ENCODE results near the gene PIGT.
"Not testable (repeated sequence)": the region's sequence is repeated elsewhere in the genome, so short reads cannot be mapped to it uniquely, and the experiment has no call there.

Gene PIGT

GRCh38 chr20:45467172-45467571 is 51.2 kb downstream of the PIGT start:
- DNase-seq = no peak

- DNase-seq = no peak
Observed at GRCh38 chr20:45467861-45468260, 51.9 kb downstream of the PIGT start.

GRCh38 chr20:45469336-45470261 is 53.7 kb downstream of the PIGT start, which contains the start of gene WFDC2:
WFDC2 (plus strand) TSS chr20:45469753; CDS start chr20:45469782, 29 bp downstream.
- DNase-seq = no peak

- DNase-seq = no peak
Observed at GRCh38 chr20:45470262-45470931, 54.5 kb downstream of the PIGT start.

GRCh38 chr20:45470937-45471336 is 55.0 kb downstream of the PIGT start:
- no peak for DNase-seq

- not testable (repeated sequence) for DNase-seq
Observed at GRCh38 chr20:45472286-45472685, 56.3 kb downstream of the PIGT start.

Data from CD4-positive, alpha-beta T cell treated with Interferon gamma for 1 hour (primary cell).